Measurements from ENCODE around the gene OR9A2.
"Not testable (repeated sequence)": the region's sequence is repeated elsewhere in the genome, so short reads cannot be mapped to it uniquely, and the experiment has no call there.

OR9A2 gene

DNA sequence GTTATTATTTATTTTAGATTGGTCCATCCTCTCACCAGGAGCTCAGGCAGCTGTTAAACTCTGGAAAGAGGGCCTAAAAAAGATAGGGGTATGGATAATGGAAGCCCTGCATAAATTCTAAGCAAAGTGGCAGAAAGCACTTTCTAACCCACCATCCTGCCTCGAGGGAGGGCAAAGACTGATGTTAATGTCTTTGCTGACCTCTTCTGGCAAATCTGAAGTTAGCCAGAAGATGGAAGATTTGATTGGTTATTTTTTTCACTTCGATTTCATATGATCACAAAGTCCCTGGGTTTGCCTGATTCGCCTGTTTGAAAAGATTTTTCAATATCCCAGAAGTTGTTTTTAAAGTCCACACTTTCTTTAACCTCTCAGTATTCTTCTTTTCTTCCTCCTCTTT, 24.8 kb downstream of the OR9A2 start:
- Histone ChIP-seq H3K4me1 (ENCODE audit: control insufficient read depth, insufficient read depth, low read length) (no peaks in the 10 kb centered on the region), H3K36me3 (ENCODE audit: control insufficient read depth, insufficient read depth, low read length) (no peaks in the 10 kb centered on the region), H3K9ac (ENCODE audit: low read depth, low read length) (no peak overlapping the region), H3K27me3 (ENCODE audit: control insufficient read depth, insufficient read depth, low read length) (peaks cover 4% of the 10 kb centered on the region), H3K4me3 (ENCODE audit: low read depth, low read length) (no peak overlapping the region), H3K9me3 (ENCODE audit: control insufficient read depth, insufficient read depth, low read length) (no peaks in the 10 kb centered on the region)

DNA sequence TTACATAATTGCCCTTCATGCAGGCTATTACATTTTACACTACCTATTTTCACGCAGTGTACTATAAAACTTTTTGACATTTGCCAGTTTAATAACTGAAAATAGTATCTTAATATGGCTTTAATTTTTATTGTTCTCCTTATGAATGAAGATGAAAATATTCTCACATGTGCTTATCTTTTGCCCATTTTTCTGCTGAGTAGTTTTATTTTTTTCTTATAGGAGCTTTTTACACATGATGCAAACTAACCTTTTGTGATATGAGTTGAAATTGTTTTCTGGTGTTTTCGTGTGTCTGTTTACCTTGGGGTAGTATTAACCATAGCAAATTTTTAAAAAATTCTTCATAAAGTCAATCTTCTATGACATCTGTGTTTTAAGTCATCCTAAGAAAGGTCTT, 26.3 kb downstream of the OR9A2 start:
- no peaks in the 10 kb centered on the region for H3K4me1 ChIP-seq (ENCODE audit: control insufficient read depth, insufficient read depth, low read length)
- no peak overlapping the region for H3K4me3 ChIP-seq (ENCODE audit: low read depth, low read length)
- peaks cover 4% of the 10 kb centered on the region for H3K27me3 ChIP-seq (ENCODE audit: control insufficient read depth, insufficient read depth, low read length)
- H3K9ac ChIP-seq (ENCODE audit: low read depth, low read length) = no peak overlapping the region
- no peaks in the 10 kb centered on the region for H3K36me3 ChIP-seq (ENCODE audit: control insufficient read depth, insufficient read depth, low read length)
- no peaks in the 10 kb centered on the region for H3K9me3 ChIP-seq (ENCODE audit: control insufficient read depth, insufficient read depth, low read length)

DNA sequence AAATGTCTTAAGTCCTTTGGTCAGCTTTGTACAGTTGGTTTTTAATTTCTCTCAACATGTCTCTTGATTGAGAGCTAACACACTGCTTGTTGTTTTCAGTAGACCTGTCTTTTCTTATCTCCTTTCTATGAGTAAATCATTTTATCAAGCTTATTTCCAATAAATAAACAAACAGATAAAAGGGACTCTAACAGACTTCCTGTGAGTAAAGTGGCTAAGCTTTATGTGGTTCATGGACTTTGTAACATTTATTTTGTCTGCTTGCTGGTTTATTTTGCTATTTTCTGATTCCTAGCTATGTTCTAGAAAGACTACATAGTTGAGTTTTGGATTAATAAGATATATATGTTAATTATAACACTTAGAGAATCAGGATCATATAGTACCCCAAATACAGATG, 27.1 kb downstream of the OR9A2 start:
- no peak overlapping the region for H3K4me3 ChIP-seq (ENCODE audit: low read depth, low read length)
- H3K27me3 ChIP-seq (ENCODE audit: control insufficient read depth, insufficient read depth, low read length) = peaks cover 4% of the 10 kb centered on the region
- H3K36me3 ChIP-seq (ENCODE audit: control insufficient read depth, insufficient read depth, low read length) = no peaks in the 10 kb centered on the region
- no peaks in the 10 kb centered on the region for H3K4me1 ChIP-seq (ENCODE audit: control insufficient read depth, insufficient read depth, low read length)
- H3K9ac ChIP-seq (ENCODE audit: low read depth, low read length) = no peak overlapping the region
- no peaks in the 10 kb centered on the region for H3K9me3 ChIP-seq (ENCODE audit: control insufficient read depth, insufficient read depth, low read length)

DNA sequence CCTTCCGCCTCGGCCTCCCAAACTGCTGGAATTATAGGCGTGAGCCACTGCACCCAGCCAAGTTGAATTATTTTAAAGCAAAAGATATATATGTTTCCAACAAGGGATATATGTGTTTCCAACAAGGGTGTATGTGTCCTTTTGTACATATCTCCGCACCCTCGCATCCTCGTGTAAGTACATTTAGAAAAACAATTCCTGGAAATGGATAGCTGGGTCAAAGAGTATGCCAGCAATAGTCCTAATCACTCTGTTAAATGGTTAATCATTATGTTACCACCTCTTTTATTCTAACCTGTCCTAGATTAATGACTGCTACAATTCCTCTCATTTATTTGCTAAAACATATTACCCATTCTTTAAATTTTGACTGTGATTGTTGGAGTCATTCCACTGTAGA, 28.0 kb downstream of the OR9A2 start:
- H3K9ac ChIP-seq (ENCODE audit: low read depth, low read length) = no peak overlapping the region
- no peak overlapping the region for H3K4me3 ChIP-seq (ENCODE audit: low read depth, low read length)
- no peaks in the 10 kb centered on the region for H3K4me1 ChIP-seq (ENCODE audit: control insufficient read depth, insufficient read depth, low read length)
- no peaks in the 10 kb centered on the region for H3K9me3 ChIP-seq (ENCODE audit: control insufficient read depth, insufficient read depth, low read length)
- peaks cover 4% of the 10 kb centered on the region for H3K27me3 ChIP-seq (ENCODE audit: control insufficient read depth, insufficient read depth, low read length)
- no peaks in the 10 kb centered on the region for H3K36me3 ChIP-seq (ENCODE audit: control insufficient read depth, insufficient read depth, low read length)

DNA sequence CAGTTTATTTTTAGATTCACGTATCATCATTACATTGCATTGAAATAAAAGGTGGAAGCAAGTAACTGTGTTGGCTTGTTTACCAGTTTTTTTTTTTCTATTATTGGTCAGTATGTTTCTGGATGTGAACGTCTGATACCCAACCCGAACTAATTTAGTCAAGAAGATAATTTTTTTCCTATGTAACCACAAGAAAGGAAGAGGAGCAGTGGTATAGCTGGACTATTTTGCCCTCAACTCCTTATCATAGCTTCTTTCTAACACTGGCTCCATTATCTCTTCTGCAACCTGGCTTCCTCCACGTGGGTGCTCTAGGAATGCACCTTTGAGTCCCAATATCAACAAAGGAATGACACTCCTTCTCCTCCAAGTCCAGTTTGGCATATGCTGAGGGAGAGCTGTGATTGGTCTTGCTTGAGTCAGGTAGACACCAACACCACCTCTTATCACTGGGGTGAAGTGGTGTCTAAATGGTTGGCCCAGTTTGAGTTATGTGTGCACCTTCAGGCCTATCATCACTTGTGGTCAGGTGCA, 29.4 kb downstream of the OR9A2 start:
- no peak overlapping the region for H3K4me3 ChIP-seq (ENCODE audit: low read depth, low read length)
- H3K36me3 ChIP-seq (ENCODE audit: control insufficient read depth, insufficient read depth, low read length) = no peaks in the 10 kb centered on the region
- H3K9me3 ChIP-seq (ENCODE audit: control insufficient read depth, insufficient read depth, low read length) = no peaks in the 10 kb centered on the region
- H3K4me1 ChIP-seq (ENCODE audit: control insufficient read depth, insufficient read depth, low read length) = no peaks in the 10 kb centered on the region
- no peaks in the 10 kb centered on the region for H3K27me3 ChIP-seq (ENCODE audit: control insufficient read depth, insufficient read depth, low read length)
- H3K9ac ChIP-seq (ENCODE audit: low read depth, low read length) = no peak overlapping the region

DNA sequence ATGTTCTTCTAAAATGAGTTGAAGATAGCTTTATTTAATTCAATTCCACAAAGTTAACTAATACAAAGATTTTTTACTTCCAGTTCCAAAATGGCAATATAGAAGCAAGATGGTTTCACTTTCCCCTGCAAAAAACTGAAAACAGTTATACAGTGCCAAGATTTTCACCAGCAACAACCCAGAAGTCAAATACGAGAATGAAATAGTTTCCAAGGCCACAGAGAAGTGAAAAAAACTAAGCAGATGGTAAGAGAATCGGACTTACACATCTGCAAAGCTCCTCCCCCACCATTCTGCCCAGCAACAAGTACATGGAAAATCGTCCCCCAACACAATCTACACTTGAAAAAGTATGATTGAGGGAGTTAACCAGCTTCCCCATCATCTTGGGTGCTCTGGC, 34.5 kb downstream of the OR9A2 start:
- Histone ChIP-seq H3K36me3 (ENCODE audit: control insufficient read depth, insufficient read depth, low read length) (no peaks in the 10 kb centered on the region), H3K4me3 (ENCODE audit: low read depth, low read length) (no peak overlapping the region), H3K9me3 (ENCODE audit: control insufficient read depth, insufficient read depth, low read length) (no peaks in the 10 kb centered on the region), H3K27me3 (ENCODE audit: control insufficient read depth, insufficient read depth, low read length) (no peaks in the 10 kb centered on the region), H3K4me1 (ENCODE audit: control insufficient read depth, insufficient read depth, low read length) (no peaks in the 10 kb centered on the region), H3K9ac (ENCODE audit: low read depth, low read length) (no peak overlapping the region)

DNA sequence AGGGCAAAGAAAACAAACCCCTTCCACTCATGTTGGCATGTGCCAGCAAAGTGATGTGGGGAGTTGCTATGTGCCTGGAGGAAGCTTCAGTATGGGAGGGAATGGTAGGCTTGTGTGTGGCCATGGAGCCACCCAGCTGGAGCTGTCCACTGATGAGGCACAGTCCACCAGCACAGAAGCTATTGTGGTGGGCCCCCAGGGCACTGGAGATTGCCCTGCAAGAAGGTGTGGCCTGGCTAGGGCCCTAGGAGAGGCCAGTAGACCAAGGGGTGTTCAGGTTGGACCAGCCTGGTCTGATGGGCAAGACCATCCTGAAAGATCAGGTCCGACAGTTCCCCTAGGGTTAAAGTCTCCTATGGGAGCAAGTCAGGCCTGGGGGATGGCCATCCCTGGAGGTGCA, 42.6 kb downstream of the OR9A2 start:
- Histone ChIP-seq H3K9ac (ENCODE audit: low read depth, low read length) (no peak overlapping the region), H3K36me3 (ENCODE audit: control insufficient read depth, insufficient read depth, low read length) (no peaks in the 10 kb centered on the region), H3K4me3 (ENCODE audit: low read depth, low read length) (no peak overlapping the region), H3K4me1 (ENCODE audit: control insufficient read depth, insufficient read depth, low read length) (no peaks in the 10 kb centered on the region), H3K9me3 (ENCODE audit: control insufficient read depth, insufficient read depth, low read length) (no peaks in the 10 kb centered on the region), H3K27me3 (ENCODE audit: control insufficient read depth, insufficient read depth, low read length) (no peaks in the 10 kb centered on the region)

DNA sequence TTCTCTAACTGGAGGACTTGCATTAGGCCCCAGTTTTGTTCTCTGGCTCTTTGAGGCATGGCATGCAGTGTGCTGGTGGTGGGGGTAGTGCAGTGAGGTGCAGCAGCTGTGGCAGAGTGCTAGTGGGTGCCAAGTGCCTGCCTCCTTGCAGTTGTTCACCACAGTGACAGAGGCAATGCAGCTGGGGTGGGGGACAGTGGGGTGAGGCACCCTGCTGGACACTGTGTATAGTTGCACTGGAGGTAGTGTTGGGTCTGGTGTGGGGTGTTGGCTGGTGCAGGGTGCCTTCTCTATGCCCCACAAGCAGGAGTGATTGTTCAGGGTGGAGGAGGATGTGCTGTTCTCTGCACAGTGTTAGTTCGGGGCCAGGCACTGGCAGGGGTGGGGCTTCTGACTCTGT, 43.1 kb downstream of the OR9A2 start:
- H3K27me3 ChIP-seq (ENCODE audit: control insufficient read depth, insufficient read depth, low read length) = no peaks in the 10 kb centered on the region
- no peaks in the 10 kb centered on the region for H3K36me3 ChIP-seq (ENCODE audit: control insufficient read depth, insufficient read depth, low read length)
- H3K4me1 ChIP-seq (ENCODE audit: control insufficient read depth, insufficient read depth, low read length) = no peaks in the 10 kb centered on the region
- no peaks in the 10 kb centered on the region for H3K9me3 ChIP-seq (ENCODE audit: control insufficient read depth, insufficient read depth, low read length)
- no peak overlapping the region for H3K9ac ChIP-seq (ENCODE audit: low read depth, low read length)
- no peak overlapping the region for H3K4me3 ChIP-seq (ENCODE audit: low read depth, low read length)

DNA sequence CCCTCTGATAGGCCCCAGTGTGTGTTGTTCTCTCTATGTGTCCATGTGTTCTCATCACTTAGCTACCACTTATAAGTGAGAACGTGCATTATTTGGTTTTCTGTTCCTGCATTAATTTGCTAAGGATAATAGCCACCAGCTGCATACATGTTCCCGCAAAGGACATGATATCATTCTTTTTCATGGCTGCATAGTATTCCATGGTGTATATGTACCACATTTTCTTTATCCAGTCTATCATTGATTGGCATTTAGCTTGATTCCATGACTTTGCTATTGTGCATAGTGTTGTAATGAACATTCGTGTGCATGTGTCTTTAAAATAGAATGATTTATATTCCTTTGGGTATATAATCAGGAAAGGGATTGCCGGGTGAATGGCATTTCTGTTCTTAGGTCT, 48.5 kb downstream of the OR9A2 start:
- H3K36me3 ChIP-seq (ENCODE audit: control insufficient read depth, insufficient read depth, low read length); H3K4me1 ChIP-seq (ENCODE audit: control insufficient read depth, insufficient read depth, low read length); H3K27me3 ChIP-seq (ENCODE audit: control insufficient read depth, insufficient read depth, low read length); H3K9me3 ChIP-seq (ENCODE audit: control insufficient read depth, insufficient read depth, low read length); H3K4me3 ChIP-seq (ENCODE audit: low read depth, low read length); H3K9ac ChIP-seq (ENCODE audit: low read depth, low read length): not testable (repeated sequence)
